Measurements from ENCODE around the gene GPR146.
"Not testable (repeated sequence)": the region's sequence is repeated elsewhere in the genome, so short reads cannot be mapped to it uniquely, and the experiment has no call there.

GPR146 gene

DNA sequence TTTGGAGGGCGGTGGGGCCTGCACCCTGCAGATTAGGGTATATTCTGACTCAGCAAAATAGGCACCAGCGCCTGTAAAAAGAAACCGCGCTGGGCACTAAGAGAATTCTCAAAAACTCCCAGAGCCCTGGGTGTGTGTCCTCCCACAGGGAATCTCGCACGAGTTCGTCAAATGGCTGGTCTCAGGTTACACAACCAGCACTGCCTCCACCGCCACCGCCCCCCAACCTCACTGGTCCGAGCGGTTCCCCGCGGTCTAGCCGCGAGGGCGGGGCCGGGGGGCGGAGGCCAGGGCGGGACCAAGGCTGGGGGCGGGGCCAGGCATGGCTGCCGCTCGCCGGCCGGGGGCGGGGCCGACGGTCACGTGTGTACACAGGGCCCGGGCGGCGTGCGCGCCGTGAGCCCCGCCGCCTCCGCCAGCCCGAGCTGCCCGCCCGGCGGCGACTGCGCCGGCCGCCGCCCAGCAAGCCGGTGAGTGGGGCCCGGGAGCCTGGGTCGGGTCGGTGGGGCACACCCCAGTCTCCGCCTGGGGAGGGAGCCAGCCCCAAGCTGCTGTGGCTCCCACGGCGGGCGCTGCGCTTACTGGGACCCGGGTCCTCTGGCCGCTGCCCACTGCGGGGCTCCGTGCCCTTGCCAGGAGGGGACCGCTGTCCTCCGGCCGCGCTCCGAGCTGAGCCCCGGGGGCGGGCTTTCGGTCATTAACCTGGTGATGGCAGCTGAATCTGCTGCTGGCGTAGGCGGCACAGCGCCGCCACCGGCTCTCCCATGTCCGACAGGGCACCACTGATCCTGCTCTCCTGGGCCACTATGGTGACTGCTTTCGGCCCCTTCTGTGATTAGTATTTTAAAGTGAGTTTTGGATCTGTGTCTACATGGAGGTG is at the start of gene GPR146:
Gene GPR146 (plus strand): TSS at position 358 of the 880 bp plus-strand sequence. CDS start 12,970 bp downstream, outside the sequence.
- Mint-ChIP-seq H3K27ac (peak within 1 kb of the TSS; percentile 52), H3K4me3 (peak within 1 kb of the TSS; percentile 84), H3K36me3 (ENCODE audit: low read depth) (peaks cover 2% of the 10 kb centered on the region), H3K4me1 (peaks cover 57% of the 10 kb centered on the region), H3K27me3 (peaks cover 22% of the 10 kb centered on the region), H3K9me3 (no peaks in the 10 kb centered on the region)
- DNase-seq (peak; percentile 95), ATAC-seq (peak; percentile 93)

- no peak for ATAC-seq
- Mint-ChIP-seq H3K4me3 (no peak overlapping the region), H3K27me3 (no peaks in the 10 kb centered on the region), H3K4me1 (peaks cover 5% of the 10 kb centered on the region), H3K36me3 (ENCODE audit: low read depth) (no peaks in the 10 kb centered on the region), H3K9me3 (no peaks in the 10 kb centered on the region), H3K27ac (no peak overlapping the region)
- DNase-seq, result no peak
Observed at GRCh38 chr7:994592-995308, 49.6 kb upstream of the GPR146 start.

DNA sequence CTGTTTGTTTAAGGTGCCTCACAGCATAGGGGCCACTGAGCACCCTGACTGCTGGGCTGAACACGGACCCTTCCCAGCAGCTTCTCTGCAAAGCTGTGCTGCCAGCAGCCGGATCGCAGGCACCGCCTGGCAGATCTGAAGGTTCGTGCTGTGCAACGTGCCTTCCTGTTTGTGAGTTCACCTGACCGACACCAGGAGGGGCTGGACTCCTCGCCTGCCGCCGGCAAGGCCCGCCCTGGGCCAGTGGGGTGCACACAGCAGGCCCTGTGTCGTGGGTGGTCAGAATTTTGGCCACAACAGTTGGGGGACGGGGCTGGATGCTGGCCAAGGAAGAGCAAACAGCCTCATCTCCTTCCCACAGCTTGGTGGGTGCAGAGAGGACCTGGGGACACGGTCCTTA is 48.8 kb upstream of the GPR146 start:
- ATAC-seq (no peak), DNase-seq (no peak)
- H3K4me1 Mint-ChIP-seq, result peaks cover 5% of the 10 kb centered on the region
- no peak overlapping the region for H3K27ac Mint-ChIP-seq
- H3K9me3 Mint-ChIP-seq, result no peaks in the 10 kb centered on the region
- no peak overlapping the region for H3K4me3 Mint-ChIP-seq
- no peaks in the 10 kb centered on the region for H3K27me3 Mint-ChIP-seq
- no peaks in the 10 kb centered on the region for H3K36me3 Mint-ChIP-seq (ENCODE audit: low read depth)

DNA sequence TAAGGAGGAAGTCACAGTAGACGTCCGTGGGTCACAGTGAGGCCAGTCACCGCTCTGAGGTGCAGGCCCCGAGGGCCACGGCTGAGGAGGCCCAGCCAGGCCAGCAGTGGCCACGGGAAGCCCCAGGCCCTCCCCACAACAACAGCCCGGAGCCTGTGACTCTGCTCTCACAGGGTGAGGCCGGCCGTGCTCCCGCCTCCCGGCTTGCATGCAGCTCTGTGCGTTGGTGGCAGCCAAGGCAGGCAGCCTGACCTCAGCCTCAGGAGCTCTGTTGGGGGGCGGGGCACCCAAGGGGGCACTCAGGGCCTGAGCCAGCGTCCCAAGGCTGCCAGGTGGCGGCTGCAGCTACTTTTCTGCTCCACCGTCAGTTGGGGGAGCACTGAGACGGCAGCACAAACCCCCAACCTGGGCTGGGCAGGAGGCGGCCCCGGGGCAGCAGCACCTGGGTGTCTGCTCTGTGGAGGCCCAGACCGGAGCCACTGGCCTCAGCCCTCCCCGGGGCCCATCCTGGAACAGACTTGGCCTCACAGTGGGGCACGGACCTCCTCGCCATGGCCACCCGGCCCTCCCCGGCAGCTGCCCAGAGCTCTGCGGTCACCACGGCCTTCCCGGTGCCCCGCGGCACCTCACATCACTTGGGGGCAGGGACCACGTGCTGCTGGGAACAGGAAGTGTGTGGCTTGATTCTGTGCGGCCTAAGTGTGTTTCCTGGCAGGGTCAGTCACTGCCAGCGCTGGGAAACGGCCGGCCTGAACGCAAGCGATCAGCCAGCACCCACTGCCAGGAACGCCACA is 48.1 kb upstream of the GPR146 start:
- no peak for ATAC-seq
- H3K27me3 Mint-ChIP-seq, result no peaks in the 10 kb centered on the region

DNA sequence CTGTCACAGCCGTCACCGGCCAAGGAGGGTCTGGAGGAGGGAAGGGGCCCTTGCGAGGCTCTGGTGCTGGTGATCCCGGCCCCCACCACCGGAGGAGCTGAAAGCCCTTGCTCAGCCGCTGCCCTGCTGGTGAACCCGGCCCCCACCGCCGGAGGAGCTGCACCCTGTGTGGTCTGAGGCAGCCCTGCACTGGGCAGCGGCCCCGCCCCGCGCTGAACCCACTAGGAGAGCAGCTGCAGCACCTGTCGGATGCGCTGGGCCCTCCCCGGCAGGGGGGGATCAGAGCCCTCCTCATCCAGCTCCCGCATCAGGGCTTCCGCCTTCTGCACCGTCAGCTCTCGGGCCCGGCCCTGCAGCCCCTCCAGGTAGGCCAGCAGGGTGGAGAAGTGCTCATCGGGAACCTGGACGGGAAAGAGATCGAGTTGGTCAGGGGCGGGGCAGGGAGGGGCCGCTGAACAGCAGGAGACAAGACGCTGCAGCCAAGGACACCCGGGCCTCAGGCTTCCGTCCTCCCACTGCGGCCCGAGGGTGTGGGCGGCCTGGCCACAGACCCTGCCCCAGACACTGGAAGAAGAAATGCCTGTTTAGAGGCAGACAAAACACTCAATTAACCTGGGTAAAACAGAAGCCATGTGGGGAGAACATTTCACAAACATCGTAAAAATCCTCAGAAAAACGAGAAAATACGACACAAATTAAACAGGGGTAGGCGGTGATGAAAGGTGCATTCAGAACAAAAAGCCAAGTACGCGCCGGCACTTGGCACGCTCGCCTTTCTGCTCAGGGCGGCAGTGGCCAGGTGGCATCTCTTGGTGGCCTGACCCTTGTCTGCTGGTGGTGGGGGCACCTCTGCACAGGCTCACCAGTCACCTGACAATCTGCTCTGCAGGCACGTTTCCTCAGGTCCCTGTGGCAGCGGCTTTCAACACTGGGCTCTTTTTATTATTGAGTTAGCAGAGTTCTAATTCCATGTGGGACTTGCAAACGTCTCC is 46.6 kb upstream of the GPR146 start:
- peaks cover 5% of the 10 kb centered on the region for H3K4me1 Mint-ChIP-seq
- ATAC-seq, result no peak
- no peak for DNase-seq
- no peaks in the 10 kb centered on the region for H3K9me3 Mint-ChIP-seq
- H3K27ac Mint-ChIP-seq, result no peak overlapping the region
- no peak overlapping the region for H3K4me3 Mint-ChIP-seq
- no peaks in the 10 kb centered on the region for H3K36me3 Mint-ChIP-seq (ENCODE audit: low read depth)
- H3K27me3 Mint-ChIP-seq, result no peaks in the 10 kb centered on the region

More for the DNA sequence above, 48.1 kb upstream of the GPR146 start:
- H3K4me1 Mint-ChIP-seq, result peaks cover 5% of the 10 kb centered on the region
- no peaks in the 10 kb centered on the region for H3K36me3 Mint-ChIP-seq (ENCODE audit: low read depth)
- no peak overlapping the region for H3K4me3 Mint-ChIP-seq
- no peak overlapping the region for H3K27ac Mint-ChIP-seq
- no peaks in the 10 kb centered on the region for H3K9me3 Mint-ChIP-seq
- DNase-seq, result no peak

- no peak for ATAC-seq
- Mint-ChIP-seq H3K9me3 (no peaks in the 10 kb centered on the region), H3K36me3 (ENCODE audit: low read depth) (no peaks in the 10 kb centered on the region), H3K4me3 (no peak overlapping the region), H3K27ac (no peak overlapping the region), H3K4me1 (no peaks in the 10 kb centered on the region), H3K27me3 (no peaks in the 10 kb centered on the region)
- DNase-seq, result no peak
Observed at GRCh38 chr7:999149-999879, 45.0 kb upstream of the GPR146 start.

DNA sequence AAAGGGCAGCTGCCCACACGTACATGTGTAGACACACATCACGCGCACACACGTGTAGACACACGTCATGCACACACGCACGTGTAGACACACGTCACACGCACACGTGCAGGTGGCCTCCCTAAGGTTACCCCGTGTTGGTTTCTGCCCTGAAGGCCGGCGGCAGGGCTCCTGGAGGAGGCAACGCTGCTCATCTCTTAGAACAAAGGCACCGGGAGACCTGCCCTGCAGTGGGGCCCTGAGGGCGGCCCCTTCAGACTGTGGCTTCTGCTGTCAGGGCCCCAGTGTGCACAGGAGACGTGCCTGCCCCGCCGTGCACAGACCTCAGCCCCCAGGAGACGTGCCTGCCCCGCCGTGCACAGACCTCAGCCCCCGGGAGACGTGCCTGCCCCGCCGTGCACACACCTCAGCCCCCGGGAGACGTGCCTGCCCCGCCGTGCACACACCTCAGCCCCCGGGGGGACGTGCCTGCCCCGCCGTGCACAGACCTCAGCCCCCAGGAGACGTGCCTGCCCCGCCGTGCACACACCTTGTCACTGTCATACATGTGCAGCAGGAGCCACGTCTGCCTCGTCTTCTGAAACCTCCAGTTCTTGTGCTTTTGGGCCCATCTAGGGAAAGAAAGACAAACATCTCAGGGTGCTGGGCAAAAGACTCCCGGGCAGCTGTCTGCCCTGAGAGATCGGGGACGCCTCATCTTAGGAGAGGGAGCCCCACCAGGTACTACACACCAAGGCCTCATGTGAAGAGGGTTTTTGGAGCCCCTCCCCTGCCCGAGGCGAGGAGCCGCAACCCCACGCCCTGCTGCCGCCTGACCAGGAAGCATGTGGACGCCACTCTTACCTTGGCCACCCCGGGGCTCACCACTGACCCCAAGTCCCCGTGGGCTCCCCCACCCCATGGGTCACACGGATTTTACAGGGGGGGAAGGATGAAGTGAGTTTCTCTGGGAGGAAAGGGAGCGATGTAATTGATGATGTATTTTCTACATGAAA is 44.1 kb upstream of the GPR146 start:
- H3K27ac Mint-ChIP-seq, result no peak overlapping the region
- DNase-seq, result no peak
- no peaks in the 10 kb centered on the region for H3K4me1 Mint-ChIP-seq
- H3K36me3 Mint-ChIP-seq (ENCODE audit: low read depth), result no peaks in the 10 kb centered on the region
- H3K4me3 Mint-ChIP-seq, result no peak overlapping the region
- H3K27me3 Mint-ChIP-seq, result no peaks in the 10 kb centered on the region
- no peaks in the 10 kb centered on the region for H3K9me3 Mint-ChIP-seq
- no peak for ATAC-seq

GRCh38 chr7:1001069-1001770 is 43.1 kb upstream of the GPR146 start:
- H3K27ac Mint-ChIP-seq; H3K4me1 Mint-ChIP-seq; H3K4me3 Mint-ChIP-seq; H3K36me3 Mint-ChIP-seq (ENCODE audit: low read depth); H3K9me3 Mint-ChIP-seq; H3K27me3 Mint-ChIP-seq; ATAC-seq; DNase-seq: not testable (repeated sequence)

DNA sequence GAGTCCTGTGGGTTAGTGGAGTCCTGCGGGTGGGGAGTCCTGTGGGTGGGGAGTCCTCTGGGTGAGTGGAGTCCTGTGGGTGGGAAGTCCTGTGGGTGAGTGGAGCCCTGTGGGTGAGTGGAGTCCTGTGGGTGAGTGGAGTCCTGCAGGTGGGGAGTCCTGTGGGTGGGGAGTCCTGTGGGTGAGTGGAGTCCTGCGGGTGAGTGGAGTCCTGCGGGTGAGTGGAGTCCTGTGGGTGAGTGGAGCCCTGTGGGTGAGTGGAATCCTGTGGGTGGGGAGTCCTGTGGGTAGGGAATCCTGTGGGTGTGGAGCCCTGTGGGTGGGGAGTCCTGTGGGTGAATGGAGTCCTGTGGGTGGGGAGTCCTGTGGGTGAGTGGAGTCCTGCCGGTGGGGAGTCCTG is 42.3 kb upstream of the GPR146 start:
- not testable (repeated sequence) for H3K9me3 Mint-ChIP-seq; H3K36me3 Mint-ChIP-seq (ENCODE audit: low read depth); H3K27me3 Mint-ChIP-seq; H3K4me1 Mint-ChIP-seq; ATAC-seq; DNase-seq; H3K27ac Mint-ChIP-seq; H3K4me3 Mint-ChIP-seq

GRCh38 chr7:1002445-1002844 is 41.9 kb upstream of the GPR146 start:
- not testable (repeated sequence) for H3K4me1 Mint-ChIP-seq; H3K27me3 Mint-ChIP-seq; ATAC-seq; H3K36me3 Mint-ChIP-seq (ENCODE audit: low read depth); DNase-seq; H3K27ac Mint-ChIP-seq; H3K4me3 Mint-ChIP-seq; H3K9me3 Mint-ChIP-seq

DNA sequence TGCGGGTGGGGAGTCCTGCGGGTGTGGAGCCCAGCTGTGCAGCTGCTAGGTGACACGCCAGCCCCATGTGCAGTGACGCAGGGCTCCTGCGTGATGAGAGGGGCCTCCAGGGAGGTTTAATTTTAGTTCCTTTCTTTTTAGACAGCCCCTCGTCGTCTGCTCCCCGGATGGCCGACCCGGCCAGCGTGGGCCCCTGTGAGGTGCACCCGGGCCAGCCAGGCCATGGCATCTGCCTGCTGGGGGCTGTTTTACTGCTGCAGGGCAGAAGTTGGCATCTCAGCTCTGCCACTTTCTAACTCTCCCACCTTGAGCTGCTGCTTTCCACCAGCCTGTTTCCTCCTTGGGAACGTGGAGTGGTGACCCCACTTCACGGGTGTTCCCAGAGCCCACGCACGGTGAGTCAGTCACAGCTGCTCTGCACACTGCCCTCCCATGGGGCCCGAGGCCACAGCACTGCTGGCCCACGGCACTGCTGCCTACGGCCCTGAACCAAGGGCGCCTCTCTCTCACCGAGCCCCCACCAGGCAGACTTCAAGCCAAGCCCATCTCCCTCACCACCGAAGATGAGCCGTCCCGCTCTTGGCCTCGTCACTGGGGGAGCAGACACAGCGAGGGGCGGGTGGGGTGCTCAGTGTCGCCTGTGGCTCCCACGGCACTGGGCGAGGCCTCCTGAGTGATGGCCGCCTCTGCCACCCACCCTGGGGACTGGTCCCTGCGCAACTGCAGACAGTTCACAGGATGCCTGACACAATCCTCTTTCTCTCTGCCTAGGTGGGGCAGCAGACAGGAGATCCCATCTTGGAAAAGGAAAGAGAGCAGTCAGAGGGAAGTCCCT is 40.1 kb upstream of the GPR146 start:
- Mint-ChIP-seq H3K4me3 (no peak overlapping the region), H3K9me3 (no peaks in the 10 kb centered on the region), H3K27ac (no peak overlapping the region), H3K4me1 (no peaks in the 10 kb centered on the region), H3K27me3 (no peaks in the 10 kb centered on the region), H3K36me3 (ENCODE audit: low read depth) (peaks cover 4% of the 10 kb centered on the region)
- ATAC-seq (peak; percentile 13), DNase-seq (no peak)

All from activated naive CD8-positive, alpha-beta T cell treated with anti-CD3 and anti-CD28 coated beads, Interleukin-2, amount 50 U/mL, for 24 hours (primary cell).